ENCODE measurements around the gene MYO6. TPM values are rescaled to one million over a fixed set of nuclear protein-coding genes. Genes with fewer than 3 reads are reported as not detected.

The MYO6 gene
- total and polyA plus RNA-seq, 3 donors from 2014 or later = 31.5 to 75.3 (median 69.2) TPM

GRCh38 chr6:75968143-75968542 lies 219.1 kb downstream of the MYO6 start:
- DNase-seq = no peak
- intact Hi-C loops (cut with DNase I; ENCODE audit: low total_unique reads) = no loop called here
- no peak for TF ChIP-seq CTCF (IDR thresholded peaks at IDR 0.05)
- TF ChIP-seq POLR2A (IDR thresholded peaks at IDR 0.05) = no peak
- Histone ChIP-seq H3K27me3 (no peaks in the 10 kb centered on the region), H3K27ac (no peak overlapping the region), H3K4me3 (no peak overlapping the region), H3K9me3 (no peaks in the 10 kb centered on the region), H3K36me3 (ENCODE audit: low read depth, missing control alignments) (no peaks in the 10 kb centered on the region), H3K4me1 (no peaks in the 10 kb centered on the region)

Small RNAs within 50 kb of the gene (small RNA-seq; reads per million reads assigned to genes)
- gene RF00019 = 0 reads per million in 2 donors
- 0 to 0.73 reads per million in 2 donors for gene RNA5SP209
- gene RNU6-155P = 0 reads per million in 2 donors

Other genes with a start within 250 kb of the MYO6 start
- gene SENP6, start 147.4 kb upstream of the MYO6 start, total RNA-seq = 100 to 1,000 TPM; 151 to 152 TPM
- 42.7 TPM for gene SENP6, start 147.4 kb upstream of the MYO6 start, polyA plus RNA-seq (ENCODE audit: insufficient read depth, low read depth, low replicate concordance)